Measurements from ENCODE around the gene TIMP4. TPM values are rescaled to one million over a fixed set of nuclear protein-coding genes. Genes with fewer than 3 reads are reported as not detected.

The TIMP4 gene
- total and polyA plus RNA-seq, 2 donors (not counting 1 experiment from before 2014, with no cell fraction given) = not detected

DNA sequence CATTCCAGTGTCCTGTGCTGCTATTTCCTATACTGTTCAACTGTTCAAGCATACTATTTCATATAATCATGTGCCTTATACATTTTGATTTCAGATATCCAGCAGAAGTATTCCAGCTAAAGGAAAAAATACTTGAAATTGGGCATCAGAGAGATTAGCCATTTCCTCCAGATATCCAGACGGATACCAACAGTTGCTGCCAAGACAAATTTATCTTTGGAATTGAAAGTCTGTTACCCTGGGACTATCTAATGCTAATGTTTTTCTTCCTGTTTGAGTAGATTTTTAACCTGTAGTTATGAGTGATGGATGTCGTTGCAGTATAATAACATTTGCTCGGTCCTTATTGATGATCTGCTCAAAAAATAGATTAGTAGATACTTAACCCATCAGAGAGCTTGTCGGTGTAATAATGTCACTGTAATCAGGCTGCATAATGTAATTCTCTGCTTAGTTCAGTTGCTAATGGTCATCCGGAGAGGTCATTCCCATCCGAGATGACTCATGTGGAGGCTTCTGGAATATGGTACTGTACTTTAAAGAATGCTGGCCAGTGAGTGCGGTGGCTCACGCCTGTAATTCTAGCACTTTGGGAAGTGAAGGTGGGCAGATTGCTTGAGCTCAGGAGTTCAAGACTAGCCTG lies 51.5 kb downstream of the TIMP4 start:
- CTCF ChIA-PET = no interaction called here
- H3K36me3 ChIP-seq (replicated peaks in 1 of 2; ENCODE audit: control extremely low read depth in 1 of 2, control insufficient read depth in 1 of 2, extremely low read depth in 1 of 2, insufficient read depth in 2 of 2, low read length in 1 of 2) = no peaks in the 10 kb centered on the region
- WGBS (ENCODE audit: insufficient coverage) = 86% methylated on average over 7 of the region's 8 CpGs
- H3K4me3 ChIP-seq (ENCODE audit: control extremely low read depth in 1 of 5, extremely low read depth in 1 of 5, insufficient read depth in 1 of 5, low read depth in 2 of 5, low read length in 4 of 5) = no peak overlapping the region
- intact Hi-C loops (cut with micrococcal nuclease) = no loop called here
- no peak overlapping the region for H3K9ac ChIP-seq (ENCODE audit: low read length)
- Mint-ChIP-seq H3K27ac (no peak overlapping the region), H3K4me1 (no peaks in the 10 kb centered on the region), H3K27me3 (peaks cover 6% of the 10 kb centered on the region), H3K4me3 (no peak overlapping the region), H3K9me3 (ENCODE audit: insufficient read depth) (peaks cover 12% of the 10 kb centered on the region)
- H3K27me3 ChIP-seq (replicated peaks in 1 of 4; ENCODE audit: control extremely low read depth in 1 of 4, control insufficient read depth in 3 of 4, insufficient read depth in 4 of 4, low read length in 3 of 4) = peaks cover 0 to 3% (median 0%) of the 10 kb centered on the region in 4 experiments
- no peaks in the 10 kb centered on the region for H4K20me1 ChIP-seq (ENCODE audit: control insufficient read depth, insufficient read depth, low read length, poor library complexity, severe bottlenecking)
- DNase-seq (no peak), ATAC-seq (ENCODE audit: low read depth) (no peak)
- H3K4me2 ChIP-seq (replicated peaks; ENCODE audit: low read depth, low read length, poor library complexity, severe bottlenecking) = no peak overlapping the region
- POLR2A ChIA-PET = no interaction called here
- H3K79me2 ChIP-seq (ENCODE audit: control insufficient read depth, insufficient read depth, low read length) = no peaks in the 10 kb centered on the region
- no peak overlapping the region for H3K27ac ChIP-seq (ENCODE audit: low read length in 2 of 2)
- no peaks in the 10 kb centered on the region for H3K4me1 ChIP-seq (ENCODE audit: control insufficient read depth in 2 of 2, insufficient read depth in 2 of 2, low read length in 2 of 2)
- TF ChIP-seq EZH2 (IDR thresholded peaks at IDR 0.05; ENCODE audit: borderline replicate concordance, insufficient read depth, low read depth, low read length, poor library complexity, severe bottlenecking) = no peak
- TF ChIP-seq, protein P1, sequence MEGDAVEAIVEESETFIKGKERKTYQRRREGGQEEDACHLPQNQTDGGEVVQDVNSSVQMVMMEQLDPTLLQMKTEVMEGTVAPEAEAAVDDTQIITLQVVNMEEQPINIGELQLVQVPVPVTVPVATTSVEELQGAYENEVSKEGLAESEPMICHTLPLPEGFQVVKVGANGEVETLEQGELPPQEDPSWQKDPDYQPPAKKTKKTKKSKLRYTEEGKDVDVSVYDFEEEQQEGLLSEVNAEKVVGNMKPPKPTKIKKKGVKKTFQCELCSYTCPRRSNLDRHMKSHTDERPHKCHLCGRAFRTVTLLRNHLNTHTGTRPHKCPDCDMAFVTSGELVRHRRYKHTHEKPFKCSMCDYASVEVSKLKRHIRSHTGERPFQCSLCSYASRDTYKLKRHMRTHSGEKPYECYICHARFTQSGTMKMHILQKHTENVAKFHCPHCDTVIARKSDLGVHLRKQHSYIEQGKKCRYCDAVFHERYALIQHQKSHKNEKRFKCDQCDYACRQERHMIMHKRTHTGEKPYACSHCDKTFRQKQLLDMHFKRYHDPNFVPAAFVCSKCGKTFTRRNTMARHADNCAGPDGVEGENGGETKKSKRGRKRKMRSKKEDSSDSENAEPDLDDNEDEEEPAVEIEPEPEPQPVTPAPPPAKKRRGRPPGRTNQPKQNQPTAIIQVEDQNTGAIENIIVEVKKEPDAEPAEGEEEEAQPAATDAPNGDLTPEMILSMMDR (IDR thresholded peaks at IDR 0.05) = no peak
- H3K9me3 ChIP-seq (ENCODE audit: control extremely low read depth in 1 of 3, control insufficient read depth in 2 of 3, insufficient read depth in 1 of 3, low read length in 2 of 3) = peaks cover 0 to 6% (median 2%) of the 10 kb centered on the region in 3 donors
- no peak overlapping the region for H2AFZ ChIP-seq (ENCODE audit: insufficient read depth, low read depth, low read length, poor library complexity, severe bottlenecking)

Other genes starting within 250 kb of the TIMP4 start
- not detected in 2 replicates for gene SYN2, start 154.5 kb downstream of the TIMP4 start, total RNA-seq
- not detected in 2 replicates for gene SYN2, start 154.5 kb downstream of the TIMP4 start, polyA plus RNA-seq
- gene PPARG, start 130.2 kb upstream of the TIMP4 start, total RNA-seq = 0.44 TPM in 1 of 2 replicates, not detected in the other
- gene PPARG, start 130.2 kb upstream of the TIMP4 start, polyA plus RNA-seq = 0.12 TPM in 1 of 2 replicates, not detected in the other